Measurements from ENCODE around the gene NENF. TPM values are rescaled to one million over a fixed set of nuclear protein-coding genes. Genes with fewer than 3 reads are reported as not detected.

Gene NENF
- total RNA-seq, 4 donors from 2014 or later = 67.9 to 99.3 (median 91.7) TPM

GRCh38 chr1:212414328-212415106, 18.2 kb upstream of the NENF start, which contains the start of gene PACC1:
Gene PACC1, minus strand, starts transcription at chr1:212414886. Its CDS starts 129 bp downstream, at chr1:212414757.
- H3K27me3 ChIP-seq = no peaks in the 10 kb centered on the region
- no peaks in the 10 kb centered on the region for H3K9me3 ChIP-seq
- intact Hi-C loops (cut with DNase I) = no loop called here
- H3K4me3 ChIP-seq = peak within 1 kb of the TSS; percentile 71 to 97 (median 84)
- 3% methylated on average over 17 of the region's 74 CpGs for WGBS
- H3K27ac ChIP-seq (replicated peaks in 1 of 4) = peak within 1 kb of the TSS; percentile 43 to 70 (median 56)
- H3K4me1 ChIP-seq = peaks cover 5 to 22% (median 17%) of the 10 kb centered on the region in 4 donors
- H3K36me3 ChIP-seq = peaks cover 0 to 24% (median 18%) of the 10 kb centered on the region in 4 donors
- peak; percentile 97 for DNase-seq (ENCODE audit: extremely low spot score)
- TF ChIP-seq CTCF (IDR thresholded peaks at IDR 0.05) (no peak), POLR2AphosphoS5 (IDR thresholded peaks at IDR 0.05) (peak; percentile 69 to 83)

GRCh38 chr1:212415107-212415841, 17.4 kb upstream of the NENF start:
- 67% methylated on average over 11 of the region's 13 CpGs for WGBS
- Histone ChIP-seq H3K36me3 (peaks cover 0 to 17% (median 10%) of the 10 kb centered on the region in 4 donors), H3K4me3 (peak overlapping the region; percentile 71 to 97 (median 84)), H3K27me3 (no peaks in the 10 kb centered on the region), H3K4me1 (peaks cover 5 to 22% (median 17%) of the 10 kb centered on the region in 4 donors), H3K9me3 (no peaks in the 10 kb centered on the region), H3K27ac (replicated peaks in 1 of 4) (peak overlapping the region in 3 of 4 donors; percentile 43 to 70 (median 62))
- TF ChIP-seq EP300 (IDR thresholded peaks at IDR 0.05) (no peak), POLR2AphosphoS5 (IDR thresholded peaks at IDR 0.05) (no peak), CTCF (IDR thresholded peaks at IDR 0.05) (no peak), POLR2A (IDR thresholded peaks at IDR 0.05; ENCODE audit: low read depth) (no peak)
- intact Hi-C loops (cut with DNase I) = no loop called here
- DNase-seq (ENCODE audit: extremely low spot score) = no peak

DNA sequence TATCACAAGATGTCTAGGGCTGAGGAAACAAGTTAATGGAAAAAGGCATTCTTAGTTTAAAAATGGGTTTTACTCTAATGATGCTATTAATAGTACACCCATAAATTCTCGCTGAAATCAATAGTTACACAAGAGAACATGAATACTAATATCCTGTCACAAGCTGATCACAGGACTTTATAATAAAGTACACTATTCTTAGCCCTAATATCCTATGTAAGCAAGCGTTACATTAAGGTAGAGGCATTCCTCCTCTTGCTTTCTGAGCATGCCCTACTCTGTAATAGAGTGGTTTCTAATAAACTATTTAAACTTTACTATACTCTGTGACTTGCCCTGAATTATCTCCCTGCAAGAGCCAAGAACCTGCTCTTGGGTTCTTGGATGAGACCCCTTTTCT, 11.6 kb upstream of the NENF start:
- Histone ChIP-seq H3K27ac (replicated peaks in 1 of 4) (no peak overlapping the region), H3K4me1 (no peaks in the 10 kb centered on the region), H3K4me3 (no peak overlapping the region), H3K27me3 (no peaks in the 10 kb centered on the region), H3K9me3 (no peaks in the 10 kb centered on the region), H3K36me3 (no peaks in the 10 kb centered on the region)
- no peak for DNase-seq (ENCODE audit: extremely low spot score)
- WGBS = 88% methylated on average over 2 of the region's 2 CpGs
- TF ChIP-seq EP300 (IDR thresholded peaks at IDR 0.05) = no peak
- no peak for TF ChIP-seq CTCF (IDR thresholded peaks at IDR 0.05)
- no peak for TF ChIP-seq POLR2AphosphoS5 (IDR thresholded peaks at IDR 0.05)
- no peak for TF ChIP-seq POLR2A (IDR thresholded peaks at IDR 0.05; ENCODE audit: low read depth)
- intact Hi-C loops (cut with DNase I) = no loop called here

DNA sequence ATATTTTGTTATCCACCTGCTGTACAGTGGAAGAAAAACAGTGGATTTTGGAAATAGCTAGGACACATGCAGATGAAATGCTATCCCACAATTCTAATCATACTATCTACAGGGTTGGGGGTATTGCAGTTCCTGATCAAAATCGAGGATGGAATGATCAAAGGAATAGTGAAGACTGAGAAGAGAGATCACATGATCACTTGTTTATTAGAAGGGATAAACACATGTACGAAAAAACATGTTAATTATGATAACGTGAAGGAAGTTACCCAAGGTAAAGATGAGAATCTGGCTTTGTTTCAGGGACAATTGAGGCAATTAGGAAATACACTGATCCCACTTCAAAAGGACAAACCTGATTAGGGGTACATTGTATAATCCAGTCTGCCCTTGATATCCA, 8.8 kb upstream of the NENF start:
- no peaks in the 10 kb centered on the region for H3K36me3 ChIP-seq
- 68% methylated on average over 3 of the region's 3 CpGs for WGBS
- H3K4me3 ChIP-seq = no peak overlapping the region
- H3K9me3 ChIP-seq = no peaks in the 10 kb centered on the region
- intact Hi-C loops (cut with DNase I) = no loop called here
- no peak for DNase-seq (ENCODE audit: extremely low spot score)
- H3K27ac ChIP-seq (replicated peaks in 1 of 4) = no peak overlapping the region
- no peak for TF ChIP-seq EP300 (IDR thresholded peaks at IDR 0.05)
- TF ChIP-seq POLR2A (IDR thresholded peaks at IDR 0.05; ENCODE audit: low read depth) = no peak
- no peak for TF ChIP-seq POLR2AphosphoS5 (IDR thresholded peaks at IDR 0.05)
- no peak for TF ChIP-seq CTCF (IDR thresholded peaks at IDR 0.05)
- no peaks in the 10 kb centered on the region for H3K27me3 ChIP-seq
- no peaks in the 10 kb centered on the region for H3K4me1 ChIP-seq
